ENCODE results near the gene SPDYE5.
"Not testable (repeated sequence)": the region's sequence is repeated elsewhere in the genome, so short reads cannot be mapped to it uniquely, and the experiment has no call there.

Gene SPDYE5, protein sequence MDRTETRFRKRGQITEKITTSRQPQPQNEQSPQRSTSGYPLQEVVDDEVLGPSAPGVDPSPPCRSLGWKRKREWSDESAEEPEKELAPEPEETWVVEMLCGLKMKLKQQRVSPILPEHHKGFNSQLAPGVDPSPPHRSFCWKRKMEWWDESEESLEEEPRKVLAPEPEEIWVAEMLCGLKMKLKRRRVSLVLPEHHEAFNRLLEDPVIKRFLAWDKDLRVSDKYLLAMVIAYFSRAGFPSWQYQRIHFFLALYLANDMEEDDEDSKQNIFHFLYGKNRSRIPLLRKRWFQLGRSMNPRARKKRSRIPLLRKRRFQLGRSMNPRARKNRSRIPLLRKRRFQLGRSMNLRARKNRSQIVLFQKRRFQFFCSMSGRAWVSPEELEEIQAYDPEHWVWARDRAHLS

DNA sequence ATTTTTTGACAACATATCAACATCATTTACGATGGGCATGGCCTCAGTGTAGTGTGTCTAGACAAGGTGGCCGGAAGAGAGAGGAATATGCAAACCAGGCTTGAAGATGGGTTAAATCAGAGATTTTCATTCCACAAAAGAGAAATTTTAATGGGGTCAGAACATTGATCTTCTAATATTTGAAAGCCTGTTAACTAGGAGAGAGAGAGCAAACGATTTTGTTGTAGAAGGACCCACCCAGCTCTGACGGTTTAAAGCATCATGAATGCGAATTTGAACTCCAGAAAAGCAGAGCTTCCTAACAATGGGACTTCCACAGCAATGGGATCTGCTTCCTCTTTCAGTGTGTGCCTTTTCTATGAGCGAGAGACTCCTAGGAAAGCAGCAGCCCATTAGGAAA, at the start of gene SPDYE5:
Gene SPDYE5 (plus strand): TSS at position 301 of the 400 bp plus-strand sequence. CDS start 1,728 bp downstream, outside the sequence.
- H3K4me1 Mint-ChIP-seq (ENCODE audit: low read depth); H3K27ac Mint-ChIP-seq; H3K36me3 Mint-ChIP-seq: not testable (repeated sequence)

GRCh38 chr7:75442465-75443111, 49.5 kb upstream of the SPDYE5 start:
- H3K4me3 Mint-ChIP-seq, result peak overlapping the region; percentile 94
- not testable (repeated sequence) for H3K9me3 Mint-ChIP-seq (ENCODE audit: low read depth); H3K27me3 Mint-ChIP-seq; H3K36me3 Mint-ChIP-seq
- peak overlapping the region; percentile 89 for H3K27ac Mint-ChIP-seq
- peaks cover 19% of the 10 kb centered on the region for H3K4me1 Mint-ChIP-seq (ENCODE audit: low read depth)

More for the DNA sequence above, at the start of gene SPDYE5:
- H3K9me3 Mint-ChIP-seq (ENCODE audit: low read depth); H3K4me3 Mint-ChIP-seq; H3K27me3 Mint-ChIP-seq: not testable (repeated sequence)

- not testable (repeated sequence) for H3K4me1 Mint-ChIP-seq (ENCODE audit: low read depth); H3K36me3 Mint-ChIP-seq; H3K9me3 Mint-ChIP-seq (ENCODE audit: low read depth)
These were observed 42.2 kb upstream of the SPDYE5 start for GRCh38 chr7:75449946-75450345.

GRCh38 chr7:75452494-75452955, 39.6 kb upstream of the SPDYE5 start:
- H3K9me3 Mint-ChIP-seq (ENCODE audit: low read depth); H3K27me3 Mint-ChIP-seq; H3K4me3 Mint-ChIP-seq; H3K36me3 Mint-ChIP-seq; H3K27ac Mint-ChIP-seq; H3K4me1 Mint-ChIP-seq (ENCODE audit: low read depth): not testable (repeated sequence)

More at GRCh38 chr7:75449946-75450345, 42.2 kb upstream of the SPDYE5 start:
- H3K27ac Mint-ChIP-seq, H3K4me3 Mint-ChIP-seq, H3K27me3 Mint-ChIP-seq: not testable (repeated sequence)

DNA sequence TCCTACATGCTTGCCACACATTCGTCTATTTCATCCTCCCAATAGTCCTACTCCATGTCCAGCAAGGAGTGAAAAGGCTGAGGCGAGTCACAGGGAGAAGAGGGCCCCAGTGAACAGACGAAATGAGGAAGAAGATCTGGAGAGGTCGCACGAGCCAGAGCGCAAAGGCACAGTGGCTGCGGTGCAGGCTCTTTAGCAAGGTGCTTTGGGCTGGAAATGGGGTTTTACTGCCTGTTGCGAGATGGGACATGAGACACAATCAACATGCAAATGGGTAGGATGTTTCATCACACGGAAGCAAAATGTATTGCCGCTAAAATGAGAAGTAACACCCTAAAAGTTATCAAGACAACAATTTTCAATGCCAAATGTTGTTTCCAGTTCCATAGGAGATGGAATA, 35.7 kb upstream of the SPDYE5 start:
- H3K9me3 Mint-ChIP-seq (ENCODE audit: low read depth); H3K4me3 Mint-ChIP-seq; H3K4me1 Mint-ChIP-seq (ENCODE audit: low read depth); H3K27ac Mint-ChIP-seq; H3K36me3 Mint-ChIP-seq; H3K27me3 Mint-ChIP-seq: not testable (repeated sequence)

DNA sequence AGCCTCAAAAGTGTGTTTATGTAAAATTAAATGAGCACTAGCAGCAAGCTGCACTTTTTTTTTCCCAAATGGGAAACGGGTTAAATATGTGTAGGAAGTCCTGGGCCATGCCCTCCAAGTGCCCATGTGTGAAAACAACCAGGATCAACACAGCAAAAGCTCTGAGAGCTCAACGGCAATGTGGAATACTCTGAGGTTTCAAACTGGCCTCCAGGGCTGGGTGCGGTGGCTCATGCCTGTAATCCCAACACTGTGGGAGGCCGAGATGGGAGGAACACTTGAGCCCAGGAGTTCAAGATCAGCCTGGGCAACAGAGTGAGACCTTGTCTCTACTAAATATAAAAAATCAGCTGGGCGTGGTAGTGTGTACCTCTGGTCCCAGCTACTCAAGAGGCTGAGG, 34.1 kb upstream of the SPDYE5 start:
- H3K27me3 Mint-ChIP-seq; H3K9me3 Mint-ChIP-seq (ENCODE audit: low read depth); H3K27ac Mint-ChIP-seq; H3K36me3 Mint-ChIP-seq; H3K4me1 Mint-ChIP-seq (ENCODE audit: low read depth); H3K4me3 Mint-ChIP-seq: not testable (repeated sequence)

DNA sequence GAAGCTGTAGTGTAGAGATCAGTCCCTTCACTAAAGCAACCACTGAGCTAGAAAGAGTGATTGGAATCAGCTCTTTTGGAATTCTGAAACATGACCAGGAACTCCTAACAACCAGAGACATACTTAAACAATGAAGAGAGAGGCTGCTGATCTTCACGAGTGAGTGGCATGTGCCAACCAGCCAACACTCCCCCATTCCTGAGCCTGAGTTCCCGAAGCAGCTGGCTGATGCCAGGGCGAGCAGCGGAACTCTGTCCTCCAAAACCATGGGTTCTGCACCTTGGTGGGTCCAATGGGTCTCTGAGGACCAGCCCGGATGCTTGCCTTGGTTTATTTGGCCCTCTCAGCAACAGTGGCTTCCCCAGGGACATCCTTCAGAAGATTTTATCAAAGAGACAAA, 31.6 kb upstream of the SPDYE5 start:
- H3K36me3 Mint-ChIP-seq; H3K4me3 Mint-ChIP-seq; H3K4me1 Mint-ChIP-seq (ENCODE audit: low read depth); H3K9me3 Mint-ChIP-seq (ENCODE audit: low read depth); H3K27ac Mint-ChIP-seq; H3K27me3 Mint-ChIP-seq: not testable (repeated sequence)

DNA sequence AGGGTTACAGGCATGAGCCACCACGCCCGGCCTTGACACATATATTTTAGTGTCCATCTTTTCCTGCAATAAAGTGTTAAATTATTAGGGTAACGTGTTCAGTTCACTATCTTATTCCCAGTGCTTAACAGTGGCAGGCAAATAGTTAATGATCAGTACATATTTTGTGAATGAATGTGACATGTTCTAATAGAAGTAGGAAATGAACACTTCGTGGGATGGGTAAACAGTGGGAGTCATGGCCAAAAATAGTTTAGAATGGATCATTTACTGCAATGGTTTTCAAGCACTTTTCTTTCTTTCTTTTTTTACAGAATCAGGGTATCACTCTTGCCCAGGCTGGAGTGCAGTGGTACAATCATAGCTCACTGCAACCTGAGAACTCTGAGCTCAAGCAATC, 22.0 kb upstream of the SPDYE5 start:
- H3K36me3 Mint-ChIP-seq; H3K27me3 Mint-ChIP-seq; H3K4me3 Mint-ChIP-seq; H3K9me3 Mint-ChIP-seq (ENCODE audit: low read depth); H3K27ac Mint-ChIP-seq; H3K4me1 Mint-ChIP-seq (ENCODE audit: low read depth): not testable (repeated sequence)

DNA sequence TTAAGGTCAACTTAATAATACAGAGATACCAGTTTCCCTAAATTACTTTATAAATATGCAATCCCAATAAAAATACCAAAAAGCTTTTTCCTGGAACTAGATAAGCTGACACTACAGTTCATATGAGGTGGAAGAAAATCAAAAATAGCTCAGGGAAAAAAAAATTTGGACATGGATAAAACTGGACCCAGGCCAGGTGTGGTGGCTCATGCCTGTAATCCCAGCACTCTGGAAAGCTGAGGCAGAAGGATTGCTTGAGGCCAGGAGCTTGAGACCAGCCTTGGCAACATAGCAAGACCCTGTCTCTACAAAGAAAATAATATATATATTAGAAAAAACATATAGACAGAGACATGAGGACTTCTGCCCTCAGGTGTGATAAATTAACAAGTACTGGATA, 14.7 kb upstream of the SPDYE5 start:
- not testable (repeated sequence) for H3K27ac Mint-ChIP-seq; H3K36me3 Mint-ChIP-seq; H3K4me1 Mint-ChIP-seq (ENCODE audit: low read depth); H3K27me3 Mint-ChIP-seq; H3K9me3 Mint-ChIP-seq (ENCODE audit: low read depth); H3K4me3 Mint-ChIP-seq

GRCh38 chr7:75480313-75480712, 11.8 kb upstream of the SPDYE5 start:
- H3K27me3 Mint-ChIP-seq; H3K9me3 Mint-ChIP-seq (ENCODE audit: low read depth); H3K36me3 Mint-ChIP-seq; H3K4me3 Mint-ChIP-seq; H3K27ac Mint-ChIP-seq: not testable (repeated sequence)
- H3K4me1 Mint-ChIP-seq (ENCODE audit: low read depth), result peaks cover 15% of the 10 kb centered on the region

GRCh38 chr7:75485355-75485978, 6.7 kb upstream of the SPDYE5 start:
- H3K9me3 Mint-ChIP-seq (ENCODE audit: low read depth); H3K27me3 Mint-ChIP-seq; H3K36me3 Mint-ChIP-seq: not testable (repeated sequence)
- H3K4me1 Mint-ChIP-seq (ENCODE audit: low read depth), result peaks cover 12% of the 10 kb centered on the region
- H3K4me3 Mint-ChIP-seq, result peak overlapping the region; percentile 91
- H3K27ac Mint-ChIP-seq, result peak overlapping the region; percentile 77

DNA sequence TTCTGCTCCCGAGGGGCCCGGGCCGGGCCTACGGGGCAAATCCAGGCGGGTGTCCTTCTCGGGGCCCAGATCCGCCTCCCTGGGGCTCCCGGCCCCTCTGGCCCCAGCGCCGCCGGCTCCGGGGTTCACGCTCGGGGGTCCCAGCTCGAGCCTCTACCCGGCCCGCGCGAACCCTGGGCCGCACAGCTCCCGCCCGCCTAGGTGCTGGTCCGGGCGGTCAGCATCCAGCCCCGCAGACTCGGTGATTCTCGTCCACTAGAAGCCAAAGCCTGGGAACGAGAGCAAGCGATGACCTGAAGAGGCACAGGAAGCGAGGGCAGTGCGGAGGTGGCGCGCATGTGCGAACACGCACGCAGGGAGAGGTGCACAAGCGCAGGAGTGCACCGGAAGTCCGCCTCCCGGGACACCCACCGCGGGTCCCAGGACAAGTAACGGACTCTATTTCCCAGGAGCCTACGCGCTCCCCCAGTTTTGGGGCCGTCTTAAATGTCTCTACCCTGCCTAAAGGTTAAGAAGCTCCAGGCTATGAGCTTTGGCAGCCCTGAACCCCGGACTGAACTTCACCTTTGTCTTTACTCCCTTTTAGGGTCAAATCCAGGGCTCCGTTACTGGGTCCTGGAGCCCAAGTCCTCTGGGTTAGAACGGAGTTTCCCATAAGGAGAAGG, 6.0 kb upstream of the SPDYE5 start, which contains the start of gene POM121C:
Gene POM121C (minus strand): TSS at position 321 of the 665 bp plus-strand sequence. CDS start 44,803 bp downstream, outside the sequence.
- peak within 1 kb of the TSS; percentile 91 for H3K4me3 Mint-ChIP-seq
- H3K9me3 Mint-ChIP-seq (ENCODE audit: low read depth); H3K27me3 Mint-ChIP-seq; H3K36me3 Mint-ChIP-seq: not testable (repeated sequence)
- H3K4me1 Mint-ChIP-seq (ENCODE audit: low read depth), result peaks cover 12% of the 10 kb centered on the region
- H3K27ac Mint-ChIP-seq, result peak within 1 kb of the TSS; percentile 77

DNA sequence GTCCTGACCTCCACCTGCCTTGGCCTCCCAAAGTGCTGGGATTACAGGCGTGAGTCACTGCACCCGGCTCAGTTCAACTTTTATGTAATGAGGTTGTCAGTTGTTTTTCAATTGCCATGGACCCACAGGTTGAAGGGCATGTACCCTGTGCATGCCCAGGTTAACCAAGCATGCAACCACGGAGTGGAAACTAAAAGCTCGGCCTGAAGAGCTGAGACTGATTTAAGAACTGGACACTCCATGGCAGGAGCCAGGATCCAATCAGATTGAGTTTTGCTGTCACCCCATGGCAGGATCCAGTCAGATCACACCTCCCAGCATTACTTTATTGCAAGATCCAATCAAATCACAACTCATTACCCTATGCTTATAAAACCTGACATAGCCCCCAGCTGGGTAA, 16.9 kb downstream of the SPDYE5 start:
- H3K4me1 Mint-ChIP-seq (ENCODE audit: low read depth), result not testable (repeated sequence)

GRCh38 chr7:75518842-75519241, 26.7 kb downstream of the SPDYE5 start:
- not testable (repeated sequence) for H3K27me3 Mint-ChIP-seq; H3K4me3 Mint-ChIP-seq; H3K9me3 Mint-ChIP-seq (ENCODE audit: low read depth); H3K27ac Mint-ChIP-seq
- peaks cover 22% of the 10 kb centered on the region for H3K4me1 Mint-ChIP-seq (ENCODE audit: low read depth)
- H3K36me3 Mint-ChIP-seq, result peaks cover 17% of the 10 kb centered on the region

More for the DNA sequence above, 16.9 kb downstream of the SPDYE5 start:
- not testable (repeated sequence) for H3K27me3 Mint-ChIP-seq; H3K36me3 Mint-ChIP-seq; H3K4me3 Mint-ChIP-seq; H3K9me3 Mint-ChIP-seq (ENCODE audit: low read depth); H3K27ac Mint-ChIP-seq

DNA sequence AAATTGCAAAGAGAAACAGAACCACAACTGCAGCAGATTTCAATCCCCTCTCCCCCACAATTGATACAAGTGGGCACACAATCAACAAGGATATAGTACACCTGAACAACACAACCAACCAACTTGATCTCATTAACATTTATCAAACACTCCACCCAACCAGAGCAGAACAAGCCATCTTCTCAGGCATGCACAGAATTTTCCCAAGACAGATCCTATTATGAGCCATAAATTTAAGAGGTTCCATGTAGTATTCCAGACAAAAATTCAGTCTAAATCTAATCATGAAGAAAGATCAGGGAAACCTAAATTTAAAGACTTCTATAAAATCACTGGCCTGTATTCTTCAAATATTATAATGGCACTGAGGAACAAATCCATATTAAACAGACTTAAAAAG, 29.6 kb downstream of the SPDYE5 start:
- H3K4me3 Mint-ChIP-seq; H3K27ac Mint-ChIP-seq; H3K9me3 Mint-ChIP-seq (ENCODE audit: low read depth); H3K27me3 Mint-ChIP-seq: not testable (repeated sequence)
- Mint-ChIP-seq H3K36me3 (peaks cover 17% of the 10 kb centered on the region), H3K4me1 (ENCODE audit: low read depth) (peaks cover 41% of the 10 kb centered on the region)

Measured in activated naive CD8-positive, alpha-beta T cell (primary cell).